ENCODE measurements around the gene ZNF462. TPM values are rescaled to one million over a fixed set of nuclear protein-coding genes. Genes with fewer than 3 reads are reported as not detected.

Gene ZNF462
- total RNA-seq, 4 donors from 2014 or later: 24.5 to 38.6 (median 34.6) TPM

- intact Hi-C loops (cut with DNase I): no loop called here
- no peak overlapping the region for H3K27ac ChIP-seq (replicated peaks in 1 of 4)
- no peak for TF ChIP-seq POLR2AphosphoS5 (IDR thresholded peaks at IDR 0.05)
- TF ChIP-seq, protein P1, sequence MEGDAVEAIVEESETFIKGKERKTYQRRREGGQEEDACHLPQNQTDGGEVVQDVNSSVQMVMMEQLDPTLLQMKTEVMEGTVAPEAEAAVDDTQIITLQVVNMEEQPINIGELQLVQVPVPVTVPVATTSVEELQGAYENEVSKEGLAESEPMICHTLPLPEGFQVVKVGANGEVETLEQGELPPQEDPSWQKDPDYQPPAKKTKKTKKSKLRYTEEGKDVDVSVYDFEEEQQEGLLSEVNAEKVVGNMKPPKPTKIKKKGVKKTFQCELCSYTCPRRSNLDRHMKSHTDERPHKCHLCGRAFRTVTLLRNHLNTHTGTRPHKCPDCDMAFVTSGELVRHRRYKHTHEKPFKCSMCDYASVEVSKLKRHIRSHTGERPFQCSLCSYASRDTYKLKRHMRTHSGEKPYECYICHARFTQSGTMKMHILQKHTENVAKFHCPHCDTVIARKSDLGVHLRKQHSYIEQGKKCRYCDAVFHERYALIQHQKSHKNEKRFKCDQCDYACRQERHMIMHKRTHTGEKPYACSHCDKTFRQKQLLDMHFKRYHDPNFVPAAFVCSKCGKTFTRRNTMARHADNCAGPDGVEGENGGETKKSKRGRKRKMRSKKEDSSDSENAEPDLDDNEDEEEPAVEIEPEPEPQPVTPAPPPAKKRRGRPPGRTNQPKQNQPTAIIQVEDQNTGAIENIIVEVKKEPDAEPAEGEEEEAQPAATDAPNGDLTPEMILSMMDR (IDR thresholded peaks at IDR 0.05): no peak
- no peak for TF ChIP-seq POLR2A (IDR thresholded peaks at IDR 0.05; ENCODE audit: low read depth)
- TF ChIP-seq EP300 (IDR thresholded peaks at IDR 0.05): no peak
Measured at GRCh38 chr9:106857811-106858470, 5.0 kb upstream of the ZNF462 start.

GRCh38 chr9:106859957-106860720 is 2.8 kb upstream of the ZNF462 start:
- Histone ChIP-seq H3K9me3 (no peaks in the 10 kb centered on the region), H3K36me3 (no peaks in the 10 kb centered on the region), H3K4me3 (peak overlapping the region; percentile 78 to 83 (median 80)), H3K27ac (replicated peaks in 1 of 4) (peak overlapping the region; percentile 85 to 89 (median 88)), H3K27me3 (no peaks in the 10 kb centered on the region), H3K4me1 (peaks cover 4 to 19% (median 11%) of the 10 kb centered on the region in 4 donors)
- intact Hi-C loops (cut with DNase I): loop anchor here (2.0 to 10.0 kb wide), 5 partner anchors 95 to 285 kb away; no protein-coding TSS in a partner anchor
- WGBS: 5% methylated on average over 15 of the region's 43 CpGs
- TF ChIP-seq POLR2AphosphoS5 (IDR thresholded peaks at IDR 0.05) (peak in 1 of 2 donors; percentile 28), POLR2A (IDR thresholded peaks at IDR 0.05; ENCODE audit: low read depth) (no peak)
- DNase-seq (ENCODE audit: extremely low spot score): no peak

More at GRCh38 chr9:106857811-106858470, 5.0 kb upstream of the ZNF462 start:
- DNase-seq (ENCODE audit: extremely low spot score): no peak
- no peak overlapping the region for H3K4me3 ChIP-seq
- H3K27me3 ChIP-seq: no peaks in the 10 kb centered on the region
- no peaks in the 10 kb centered on the region for H3K9me3 ChIP-seq
- H3K36me3 ChIP-seq: no peaks in the 10 kb centered on the region
- WGBS: 97% methylated on average over 3 of the region's 3 CpGs
- peaks cover 0 to 12% (median 5%) of the 10 kb centered on the region in 4 donors for H3K4me1 ChIP-seq

DNA sequence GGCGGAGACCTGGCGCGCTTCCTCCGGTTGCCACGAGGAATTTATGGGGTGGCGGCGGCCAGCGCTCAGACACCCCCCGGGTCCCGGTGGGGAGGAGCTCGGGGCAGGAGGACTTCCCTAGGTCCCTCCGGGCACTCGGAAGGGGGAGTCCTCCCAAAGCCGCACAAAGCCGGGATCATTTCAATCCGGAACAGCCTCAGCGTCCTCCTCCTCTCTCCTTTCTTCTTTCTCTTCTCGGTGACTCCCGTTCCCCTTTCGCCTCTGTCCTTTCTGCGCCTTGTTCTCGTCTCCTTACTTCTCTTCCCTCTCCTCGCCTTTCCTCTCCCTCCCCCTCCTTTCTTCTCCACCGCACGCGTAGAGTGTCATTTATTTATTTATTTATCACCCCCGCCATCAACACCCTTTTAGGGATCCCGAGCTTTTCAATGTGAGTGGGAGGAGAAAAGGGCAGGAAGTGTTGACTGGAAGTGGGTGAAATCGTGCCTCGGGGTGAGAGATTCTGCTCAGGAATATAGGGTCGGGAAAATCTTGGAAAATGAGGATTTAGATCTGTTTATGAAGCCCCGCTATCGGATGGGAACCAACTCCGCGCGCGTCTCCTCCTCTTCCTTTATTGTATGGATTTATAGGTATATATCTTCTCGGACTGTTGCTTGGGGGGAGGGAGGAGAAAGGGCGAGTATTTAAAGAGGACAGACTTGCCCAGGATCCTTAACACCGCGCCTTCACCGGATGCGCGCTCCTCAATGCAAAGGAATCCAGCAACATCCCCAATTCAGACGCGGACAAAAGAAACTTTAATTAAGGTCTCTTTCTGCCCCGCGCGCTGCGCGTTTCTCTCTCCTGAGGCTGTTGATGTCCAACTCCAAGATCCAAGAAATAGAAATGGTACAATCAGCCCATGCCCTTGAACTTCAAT is 2.0 kb upstream of the ZNF462 start:
- DNase-seq (ENCODE audit: extremely low spot score): no peak
- 1% methylated on average over 50 of the region's 51 CpGs for WGBS
- Histone ChIP-seq H3K9me3 (no peaks in the 10 kb centered on the region), H3K4me3 (peak overlapping the region; percentile 78 to 83 (median 80)), H3K27me3 (no peaks in the 10 kb centered on the region), H3K36me3 (no peaks in the 10 kb centered on the region), H3K4me1 (peaks cover 5 to 27% (median 18%) of the 10 kb centered on the region in 4 donors), H3K27ac (replicated peaks in 1 of 4) (peak overlapping the region; percentile 85 to 89 (median 88))
- intact Hi-C loops (cut with DNase I): loop anchor here (2.0 to 10.0 kb wide), 5 partner anchors 94 to 284 kb away; no protein-coding TSS in a partner anchor
- TF ChIP-seq POLR2A (IDR thresholded peaks at IDR 0.05; ENCODE audit: low read depth) (no peak), POLR2AphosphoS5 (IDR thresholded peaks at IDR 0.05) (no peak), EP300 (IDR thresholded peaks at IDR 0.05) (no peak)
- TF ChIP-seq, protein P1 (IDR thresholded peaks at IDR 0.05): no peak

DNA sequence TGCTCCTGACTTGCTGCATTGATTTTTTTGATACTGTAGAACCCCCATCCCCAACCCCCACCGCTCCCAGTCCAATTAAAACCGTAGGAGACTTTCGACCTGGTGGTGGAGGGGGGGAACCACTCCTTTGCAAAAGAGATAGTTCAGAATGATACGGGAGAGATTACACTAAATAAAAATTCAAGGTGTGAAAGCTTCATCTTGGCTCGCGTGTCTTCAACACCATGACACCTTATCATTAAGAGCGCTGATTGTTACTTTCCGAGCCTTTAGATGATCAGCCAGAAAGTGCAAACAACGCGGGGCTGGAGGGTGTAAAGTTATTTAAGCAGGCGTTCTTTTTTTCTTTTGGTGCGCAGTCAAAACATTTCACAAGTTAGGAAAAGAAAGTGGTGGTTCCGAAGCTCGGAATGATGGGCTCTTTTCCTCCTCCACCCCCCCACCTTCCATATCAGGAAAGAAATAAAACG is 1.3 kb upstream of the ZNF462 start:
- DNase-seq (ENCODE audit: extremely low spot score): no peak
- Histone ChIP-seq H3K27me3 (no peaks in the 10 kb centered on the region), H3K4me3 (peak overlapping the region; percentile 78 to 83 (median 80)), H3K9me3 (no peaks in the 10 kb centered on the region), H3K4me1 (peaks cover 7 to 33% (median 25%) of the 10 kb centered on the region in 4 donors), H3K36me3 (no peaks in the 10 kb centered on the region), H3K27ac (replicated peaks in 1 of 4) (peak overlapping the region; percentile 85 to 89 (median 88))
- TF ChIP-seq, protein P1 (IDR thresholded peaks at IDR 0.05): no peak
- TF ChIP-seq EP300 (IDR thresholded peaks at IDR 0.05) (no peak), POLR2AphosphoS5 (IDR thresholded peaks at IDR 0.05) (no peak), POLR2A (IDR thresholded peaks at IDR 0.05; ENCODE audit: low read depth) (no peak)
- WGBS: under 1% methylated on average over 15 of the region's 15 CpGs
- intact Hi-C loops (cut with DNase I): loop anchor here (2.0 to 10.0 kb wide), 5 partner anchors 93 to 283 kb away; no protein-coding TSS in a partner anchor

All from esophagus muscularis mucosa (tissue), 4 donors.